NK-92 (cell line): ENCODE measurements around the gene CTNNA1.

Experiments used
- DNase-seq: peaks from one replicate; lab custom pipeline; 2025; ENCODE audit not compliant: unreplicated experiment; lab: John Stamatoyannopoulos, UW

Gene CTNNA1

GRCh38 chr5:138844812-138845513 is 91.7 kb downstream of the CTNNA1 start:
- DNase-seq = no peak

- no peak for DNase-seq
Observed at GRCh38 chr5:138849439-138849838, 96.2 kb downstream of the CTNNA1 start.

GRCh38 chr5:138849882-138850281 is 96.7 kb downstream of the CTNNA1 start:
- no peak for DNase-seq

GRCh38 chr5:138850865-138851435 is 97.7 kb downstream of the CTNNA1 start:
- DNase-seq = no peak

GRCh38 chr5:138853132-138853531 is 99.9 kb downstream of the CTNNA1 start:
- DNase-seq = no peak

GRCh38 chr5:138867011-138867410 is 113.8 kb downstream of the CTNNA1 start:
- no peak for DNase-seq

- DNase-seq = no peak
Observed at GRCh38 chr5:138869038-138869437, 115.8 kb downstream of the CTNNA1 start.

GRCh38 chr5:138869763-138870500 is 116.7 kb downstream of the CTNNA1 start:
- no peak for DNase-seq

GRCh38 chr5:138870611-138871010 is 117.4 kb downstream of the CTNNA1 start:
- no peak for DNase-seq

GRCh38 chr5:138872841-138873465 is 119.7 kb downstream of the CTNNA1 start:
- DNase-seq = no peak

- no peak for DNase-seq
Observed at GRCh38 chr5:138873466-138874221, 120.4 kb downstream of the CTNNA1 start.

GRCh38 chr5:138874241-138874640 is 121.0 kb downstream of the CTNNA1 start:
- no peak for DNase-seq

GRCh38 chr5:138874771-138875551 is 121.7 kb downstream of the CTNNA1 start, which contains the start of gene LRRTM2:
TSS of gene LRRTM2 (minus strand) at chr5:138875335. CDS start at chr5:138874911, 424 bp downstream.
- DNase-seq = no peak

- DNase-seq = no peak
Observed at GRCh38 chr5:138875552-138875875, 122.3 kb downstream of the CTNNA1 start.

GRCh38 chr5:138875946-138876345 is 122.7 kb downstream of the CTNNA1 start:
- no peak for DNase-seq

- DNase-seq = no peak
Observed at GRCh38 chr5:138876811-138877210, 123.6 kb downstream of the CTNNA1 start.

- no peak for DNase-seq
Observed at GRCh38 chr5:138878437-138879235, 125.4 kb downstream of the CTNNA1 start.

- DNase-seq = no peak
Observed at GRCh38 chr5:138883211-138883610, 130.0 kb downstream of the CTNNA1 start.

- no peak for DNase-seq
Observed at GRCh38 chr5:138884094-138884493, 130.9 kb downstream of the CTNNA1 start.
